NCI-H69 (cell line): ENCODE data around the gene GLIS1.

Source experiments
- DNase-seq: peaks from one replicate; lab custom pipeline; 2025; lab: John Stamatoyannopoulos, UW

The GLIS1 gene

GRCh38 chr1:53463961-53464899 lies 274.7 kb downstream of the GLIS1 start:
- no peak for DNase-seq

- DNase-seq: no peak
Observed at GRCh38 chr1:53462769-53463501, 276.0 kb downstream of the GLIS1 start.

DNA sequence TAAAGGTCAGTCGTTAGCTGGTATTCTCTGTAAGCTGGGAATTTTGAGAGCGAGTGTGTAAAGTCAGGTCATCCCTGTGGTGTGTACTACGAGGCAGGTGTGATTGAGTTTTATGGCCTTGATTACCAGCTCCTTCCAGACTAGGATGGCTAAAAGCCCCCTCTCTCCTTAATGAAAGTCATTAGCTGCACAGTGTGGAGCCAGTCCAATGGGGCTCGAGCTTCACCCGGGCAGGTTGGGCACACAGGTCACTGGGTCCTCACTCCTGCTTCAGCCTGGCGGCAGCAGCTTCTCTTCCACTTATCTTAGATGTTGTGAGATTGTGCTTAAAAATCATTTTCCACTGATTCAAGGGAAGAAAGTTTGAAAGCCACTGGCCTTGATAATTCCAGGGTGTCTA lies 276.8 kb downstream of the GLIS1 start:
- DNase-seq: peak; percentile 22

GRCh38 chr1:53461323-53462044 lies 277.5 kb downstream of the GLIS1 start:
- DNase-seq: no peak

GRCh38 chr1:53460666-53461322 lies 278.2 kb downstream of the GLIS1 start:
- no peak for DNase-seq

DNA sequence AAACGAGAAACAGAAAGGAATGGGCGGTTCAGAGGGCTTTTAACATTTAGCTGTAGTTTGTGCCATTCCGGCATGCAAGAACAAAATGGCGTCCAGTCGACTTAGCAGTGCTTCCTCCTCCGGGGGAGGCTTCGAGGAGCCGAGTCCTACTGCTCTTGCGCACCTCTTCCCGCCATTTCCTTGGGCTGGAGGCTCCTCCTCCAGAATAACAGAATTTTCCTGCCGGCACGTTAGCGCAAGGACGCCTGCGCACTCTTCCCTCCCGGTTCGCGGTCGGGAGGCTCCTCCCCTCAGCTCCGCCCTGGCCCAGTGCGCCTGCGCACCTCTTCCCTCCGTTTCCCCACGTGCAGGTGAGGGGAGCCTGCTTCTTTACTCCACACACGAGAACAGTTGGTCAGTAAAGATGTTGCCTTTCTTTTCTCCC lies 278.7 kb downstream of the GLIS1 start:
- no peak for DNase-seq

- DNase-seq: no peak
Observed at GRCh38 chr1:53459321-53460175, 279.4 kb downstream of the GLIS1 start, which contains the start of gene DMRTB1. Gene DMRTB1, plus strand, starts transcription at chr1:53459399. Its CDS starts 55 bp downstream, at chr1:53459454.

- DNase-seq: no peak
Observed at GRCh38 chr1:53458634-53459033, 280.3 kb downstream of the GLIS1 start.
